ENCODE data around the gene APOC1. TPM values are rescaled to one million over a fixed set of nuclear protein-coding genes. Genes with fewer than 3 reads are reported as not detected.
A peak's percentile ranks its signal among the peaks of the same experiment; 100 is the strongest.

The APOC1 gene
- total and polyA plus RNA-seq, 11 donors, result 0.83 to 84.7 (median 2.8) TPM; not detected in 1

- TF ChIP-seq, protein P1, sequence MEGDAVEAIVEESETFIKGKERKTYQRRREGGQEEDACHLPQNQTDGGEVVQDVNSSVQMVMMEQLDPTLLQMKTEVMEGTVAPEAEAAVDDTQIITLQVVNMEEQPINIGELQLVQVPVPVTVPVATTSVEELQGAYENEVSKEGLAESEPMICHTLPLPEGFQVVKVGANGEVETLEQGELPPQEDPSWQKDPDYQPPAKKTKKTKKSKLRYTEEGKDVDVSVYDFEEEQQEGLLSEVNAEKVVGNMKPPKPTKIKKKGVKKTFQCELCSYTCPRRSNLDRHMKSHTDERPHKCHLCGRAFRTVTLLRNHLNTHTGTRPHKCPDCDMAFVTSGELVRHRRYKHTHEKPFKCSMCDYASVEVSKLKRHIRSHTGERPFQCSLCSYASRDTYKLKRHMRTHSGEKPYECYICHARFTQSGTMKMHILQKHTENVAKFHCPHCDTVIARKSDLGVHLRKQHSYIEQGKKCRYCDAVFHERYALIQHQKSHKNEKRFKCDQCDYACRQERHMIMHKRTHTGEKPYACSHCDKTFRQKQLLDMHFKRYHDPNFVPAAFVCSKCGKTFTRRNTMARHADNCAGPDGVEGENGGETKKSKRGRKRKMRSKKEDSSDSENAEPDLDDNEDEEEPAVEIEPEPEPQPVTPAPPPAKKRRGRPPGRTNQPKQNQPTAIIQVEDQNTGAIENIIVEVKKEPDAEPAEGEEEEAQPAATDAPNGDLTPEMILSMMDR (IDR thresholded peaks at IDR 0.05), result no peak
- TF ChIP-seq POLR2A (IDR thresholded peaks at IDR 0.05), result no peak
- intact Hi-C loops (cut with DNase I), result no loop called here
- DNase-seq (no peak), ATAC-seq (no peak)
- Histone ChIP-seq H3K9me3 (no peaks in the 10 kb centered on the region), H3K36me3 (peaks cover 0 to 23% (median 10%) of the 10 kb centered on the region in 9 donors), H3K4me1 (peaks cover 0 to 19% (median 11%) of the 10 kb centered on the region in 12 donors), H3K27me3 (no peaks in the 10 kb centered on the region), H3K4me3 (no peak overlapping the region), H3K27ac (no peak overlapping the region)
- WGBS, 4 donors, result 74 to 88% (median 84%) methylated on average over 4 to 5 of the region's 5 CpGs
These were observed 34.5 kb downstream of the APOC1 start for GRCh38 chr19:44948763-44949374.

DNA sequence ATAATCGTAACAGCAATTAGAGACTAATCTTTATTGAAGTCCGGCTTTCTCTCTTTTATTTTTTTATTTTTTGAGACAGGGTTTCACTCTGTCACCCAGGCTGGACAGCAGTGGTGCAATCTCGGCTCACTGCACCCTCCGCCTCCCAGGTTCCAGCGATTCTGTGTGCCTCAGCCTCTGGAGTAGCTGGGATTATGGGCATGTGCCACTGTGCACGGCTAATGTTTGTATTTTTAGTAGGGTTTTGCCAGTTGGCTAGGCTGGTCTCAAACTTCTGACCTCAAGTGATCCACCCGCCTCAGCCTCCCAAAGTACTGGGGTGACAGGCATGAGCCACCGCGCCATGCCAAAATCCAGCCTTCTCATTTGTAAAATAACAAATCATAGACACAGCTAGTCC is 35.1 kb downstream of the APOC1 start:
- Histone ChIP-seq H3K27me3 (no peaks in the 10 kb centered on the region), H3K4me3 (no peak overlapping the region), H3K36me3 (peaks cover 0 to 23% (median 10%) of the 10 kb centered on the region in 9 donors), H3K27ac (no peak overlapping the region), H3K9me3 (no peaks in the 10 kb centered on the region), H3K4me1 (peaks cover 0 to 24% (median 16%) of the 10 kb centered on the region in 12 donors)
- DNase-seq (no peak), ATAC-seq (no peak)
- intact Hi-C loops (cut with DNase I), result no loop called here
- no peak for TF ChIP-seq POLR2A (IDR thresholded peaks at IDR 0.05)
- TF ChIP-seq, protein P1 (IDR thresholded peaks at IDR 0.05), result no peak
- 79 to 96% (median 88%) methylated on average over 9 of the region's 9 CpGs for WGBS, 4 donors

- no peak for ATAC-seq
- H3K27me3 ChIP-seq, result no peaks in the 10 kb centered on the region
- H3K27ac ChIP-seq, result peak overlapping the region in 5 of 12 donors; percentile 3 to 42 (median 27)
- WGBS, 4 donors, result 50 to 56% (median 52%) methylated on average over 13 of the region's 13 CpGs
- H3K4me3 ChIP-seq, result no peak overlapping the region
- TF ChIP-seq POLR2A (IDR thresholded peaks at IDR 0.05), result no peak
- TF ChIP-seq, protein P1 (IDR thresholded peaks at IDR 0.05), result peak; percentile 72 to 90 (median 84)
- peak in 4 of 5 donors; percentile 41 to 64 (median 56) for DNase-seq
- intact Hi-C loops (cut with DNase I), result loop anchor here in 9 of 10 donors (1.0 to 10.0 kb wide), 6 partner anchors 47 to 167 kb away; partner anchors contain the start of gene APOE (in 3 of the 9)
- peaks cover 0 to 23% (median 10%) of the 10 kb centered on the region in 9 donors for H3K36me3 ChIP-seq
- peaks cover 0 to 33% (median 24%) of the 10 kb centered on the region in 12 donors for H3K4me1 ChIP-seq
- H3K9me3 ChIP-seq, result no peaks in the 10 kb centered on the region
These were observed 37.1 kb downstream of the APOC1 start for GRCh38 chr19:44951179-44952159.

GRCh38 chr19:44954278-44954648 is 39.9 kb downstream of the APOC1 start:
- intact Hi-C loops (cut with DNase I), result loop anchor here in 5 of 10 donors (2.0 to 10.0 kb wide), 5 partner anchors 47 to 169 kb away; partner anchors contain the start of genes APOE (in 1 of the 5) and RELB (in 1 of the 5)
- no peak for ATAC-seq

More at GRCh38 chr19:44954278-44954648, 39.9 kb downstream of the APOC1 start:
- Histone ChIP-seq H3K27me3 (no peaks in the 10 kb centered on the region), H3K27ac (peak overlapping the region; percentile 89 to 98 (median 95)), H3K4me1 (peaks cover 0 to 57% (median 41%) of the 10 kb centered on the region in 12 donors), H3K36me3 (peaks cover 0 to 21% (median 10%) of the 10 kb centered on the region in 9 donors), H3K9me3 (no peaks in the 10 kb centered on the region), H3K4me3 (peak overlapping the region; percentile 70 to 100 (median 88))
- no peak for TF ChIP-seq POLR2A (IDR thresholded peaks at IDR 0.05)
- TF ChIP-seq, protein P1 (IDR thresholded peaks at IDR 0.05), result no peak
- WGBS, 4 donors, result 26 to 32% (median 29%) methylated on average over 13 of the region's 13 CpGs
- no peak for DNase-seq
